WTC11 (cell line): ENCODE data around the gene ZFYVE16. TPM values are rescaled to one million over a fixed set of nuclear protein-coding genes. Genes with fewer than 3 reads are reported as not detected.

Source experiments
- ATAC-seq: fragments of 200-7000 bp; cut with Tn5 transposase; 2 replicates; pipeline ENCODE4 v1.10.0; 2021; ENCODE audit warnings: mild to moderate bottlenecking, moderate library complexity
- CTCF ChIA-PET: fragments of 300-600 bp; sonication (Branson Sonifier 250); formaldehyde crosslinking; loops from one replicate; lab custom pipeline; 2021; ENCODE audit warnings: antibody characterized with exemption; lab: Charles Lee
- POLR2A ChIA-PET: fragments of 350-600 bp; sonication (Branson Sonifier 250); formaldehyde crosslinking; loops from one replicate; lab custom pipeline; 2021; ENCODE audit warnings: antibody characterized with exemption; lab: Charles Lee
- DNase-seq: peaks from one replicate; pipeline ENCODE4 v3.0.0; 2021; ENCODE audit warnings: low spot score
- H3K27ac Mint-ChIP-seq: 2 replicates; pipeline ENCODE4 v1.8.0; 2021; ENCODE audit warnings: mixed read lengths
- H3K27me3 Mint-ChIP-seq: 2 replicates; pipeline ENCODE4 v1.8.0; 2021; ENCODE audit warnings: low read depth, mild to moderate bottlenecking, moderate library complexity, mixed read lengths
- H3K36me3 Mint-ChIP-seq: 2 replicates; pipeline ENCODE4 v1.8.0; 2021; ENCODE audit warnings: mixed read lengths
- H3K4me1 Mint-ChIP-seq: 2 replicates; pipeline ENCODE4 v1.8.0; 2022; ENCODE audit warnings: mixed read lengths
- H3K4me3 Mint-ChIP-seq: 2 replicates; pipeline ENCODE4 v1.8.0; 2021; ENCODE audit warnings: mild to moderate bottlenecking, moderate library complexity, mixed read lengths
- H3K9me3 Mint-ChIP-seq: 2 replicates; pipeline ENCODE4 v1.8.0; 2021; ENCODE audit warnings: mixed read lengths
- CBFB ChIP-seq: sonication (generic); formaldehyde crosslinking; IDR thresholded peaks from 2 replicates; pipeline ENCODE4 v1.8.1; 2022; ENCODE audit warnings: mild to moderate bottlenecking, low read depth, missing genetic modification reagents
- FOXK1 ChIP-seq: sonication (generic); formaldehyde crosslinking; IDR thresholded peaks from 2 replicates; pipeline ENCODE4 v1.8.0; 2022; ENCODE audit warnings: mild to moderate bottlenecking, moderate library complexity, missing genetic modification reagents
- GRHL2 ChIP-seq: fragments of 250-450 bp; sonication (Bioruptor Pico); IDR thresholded peaks from 2 replicates; pipeline ENCODE4 v1.8.0; 2022; ENCODE audit warnings: mild to moderate bottlenecking, moderate library complexity; ENCODE audit not compliant: insufficient replicate concordance, severe bottlenecking
- IRF2 ChIP-seq: sonication (generic); formaldehyde crosslinking; IDR thresholded peaks from 2 replicates; pipeline ENCODE4 v1.8.0; 2022; ENCODE audit warnings: low read depth, missing genetic modification reagents, borderline replicate concordance
- OVOL2 ChIP-seq: fragments of 250-450 bp; sonication (Bioruptor Pico); IDR thresholded peaks from 2 replicates; pipeline ENCODE4 v1.9.0; 2021; ENCODE audit warnings: mild to moderate bottlenecking, borderline replicate concordance
- TEAD4 ChIP-seq: sonication (generic); formaldehyde crosslinking; IDR thresholded peaks from 2 replicates; pipeline ENCODE4 v1.8.0; 2022; ENCODE audit warnings: mild to moderate bottlenecking, missing genetic modification reagents
- ZNF138 ChIP-seq: sonication (generic); formaldehyde crosslinking; conservative IDR thresholded peaks from 2 replicates; pipeline ENCODE4 v1.8.1; 2022; ENCODE audit warnings: mild to moderate bottlenecking, moderate library complexity, missing genetic modification reagents
- ZNF219 ChIP-seq: sonication (generic); formaldehyde crosslinking; IDR thresholded peaks from 2 replicates; pipeline ENCODE4 v1.8.0; 2023; ENCODE audit warnings: missing genetic modification reagents, mild to moderate bottlenecking, borderline replicate concordance
- ZNF317 ChIP-seq: sonication (generic); formaldehyde crosslinking; IDR thresholded peaks from 2 replicates; pipeline ENCODE4 v1.8.1; 2023; ENCODE audit warnings: low read depth, mild to moderate bottlenecking, moderate library complexity, missing genetic modification reagents, borderline replicate concordance
- ZNF396 ChIP-seq: fragments of 250-450 bp; sonication (Bioruptor Pico); IDR thresholded peaks from 2 replicates; pipeline ENCODE4 v1.8.0; 2021; ENCODE audit warnings: mild to moderate bottlenecking, moderate library complexity, borderline replicate concordance
- ZNF416 ChIP-seq: fragments of 250-450 bp; sonication (Bioruptor Pico); IDR thresholded peaks from 2 replicates; pipeline ENCODE4 v1.9.0; 2021; ENCODE audit warnings: mild to moderate bottlenecking, inconsistent platforms
- ZNF671 ChIP-seq: fragments of 250-450 bp; sonication (Bioruptor Pico); IDR thresholded peaks from 2 replicates; pipeline ENCODE4 v1.8.0; 2021; ENCODE audit warnings: mild to moderate bottlenecking
- total RNA-seq: library from RNA; stranded (reverse); gene quantifications from 3 replicates; pipeline ENCODE4 v1.2.3, GENCODE V29; 2021
- TF ChIP-seq, protein P1 (sequence below): sonication (generic); formaldehyde crosslinking; IDR thresholded peaks from 2 replicates; pipeline ENCODE4 v1.8.1; 2023; ENCODE audit warnings: mild to moderate bottlenecking, missing genetic modification reagents, moderate library complexity
- TF ChIP-seq, protein P2 (sequence below): sonication (generic); formaldehyde crosslinking; IDR thresholded peaks from 2 replicates; pipeline ENCODE4 v1.8.1; 2023; ENCODE audit warnings: mild to moderate bottlenecking, missing genetic modification reagents, moderate library complexity
- TF ChIP-seq, protein P3 (sequence below): fragments of 200-600 bp; IDR thresholded peaks from 2 replicates; pipeline ENCODE4 v1.8.0; 2022; ENCODE audit warnings: antibody characterized with exemption
- TF ChIP-seq, protein P4 (sequence below): sonication (generic); formaldehyde crosslinking; IDR thresholded peaks from 2 replicates; pipeline ENCODE4 v1.8.1; 2023; ENCODE audit warnings: mild to moderate bottlenecking, missing genetic modification reagents
- TF ChIP-seq, protein P5 (sequence below): sonication (generic); formaldehyde crosslinking; IDR thresholded peaks from 2 replicates; pipeline ENCODE4 v1.8.1; 2022; ENCODE audit warnings: missing genetic modification reagents, borderline replicate concordance
- TF ChIP-seq, protein P6 (sequence below): fragments of 250-450 bp; sonication (Bioruptor Pico); IDR thresholded peaks from 2 replicates; pipeline ENCODE4 v1.9.0; 2021; ENCODE audit warnings: mild to moderate bottlenecking

The ZFYVE16 gene
- total RNA-seq, 1 experiment from 2014 or later, result 25.3 TPM

DNA sequence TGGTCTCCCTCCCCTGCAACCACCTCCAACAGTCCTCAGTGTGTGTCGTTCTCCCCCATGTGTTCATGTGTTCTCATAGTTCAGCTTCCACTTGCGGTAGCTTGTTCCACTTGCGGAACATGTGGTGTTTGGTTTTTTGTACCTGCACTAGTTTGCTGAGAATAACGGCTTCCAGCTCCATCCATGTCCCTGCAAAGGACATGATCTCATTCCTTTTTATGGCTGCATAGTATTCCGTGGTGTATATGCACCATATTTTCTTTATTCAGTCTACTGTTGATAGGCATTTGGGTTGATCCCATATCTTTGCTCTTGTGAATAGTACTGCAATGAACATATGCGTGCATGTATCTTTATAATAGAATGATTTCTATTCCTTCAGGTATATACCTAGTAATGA lies 43.0 kb upstream of the ZFYVE16 start (continued):
- TF ChIP-seq, protein P1, sequence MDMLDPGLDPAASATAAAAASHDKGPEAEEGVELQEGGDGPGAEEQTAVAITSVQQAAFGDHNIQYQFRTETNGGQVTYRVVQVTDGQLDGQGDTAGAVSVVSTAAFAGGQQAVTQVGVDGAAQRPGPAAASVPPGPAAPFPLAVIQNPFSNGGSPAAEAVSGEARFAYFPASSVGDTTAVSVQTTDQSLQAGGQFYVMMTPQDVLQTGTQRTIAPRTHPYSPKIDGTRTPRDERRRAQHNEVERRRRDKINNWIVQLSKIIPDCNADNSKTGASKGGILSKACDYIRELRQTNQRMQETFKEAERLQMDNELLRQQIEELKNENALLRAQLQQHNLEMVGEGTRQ, result no peak
- TF ChIP-seq CBFB, result no peak
- TF ChIP-seq, protein P2, sequence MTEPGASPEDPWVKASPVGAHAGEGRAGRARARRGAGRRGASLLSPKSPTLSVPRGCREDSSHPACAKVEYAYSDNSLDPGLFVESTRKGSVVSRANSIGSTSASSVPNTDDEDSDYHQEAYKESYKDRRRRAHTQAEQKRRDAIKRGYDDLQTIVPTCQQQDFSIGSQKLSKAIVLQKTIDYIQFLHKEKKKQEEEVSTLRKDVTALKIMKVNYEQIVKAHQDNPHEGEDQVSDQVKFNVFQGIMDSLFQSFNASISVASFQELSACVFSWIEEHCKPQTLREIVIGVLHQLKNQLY (CRISPR knock-in tag), result no peak

DNA sequence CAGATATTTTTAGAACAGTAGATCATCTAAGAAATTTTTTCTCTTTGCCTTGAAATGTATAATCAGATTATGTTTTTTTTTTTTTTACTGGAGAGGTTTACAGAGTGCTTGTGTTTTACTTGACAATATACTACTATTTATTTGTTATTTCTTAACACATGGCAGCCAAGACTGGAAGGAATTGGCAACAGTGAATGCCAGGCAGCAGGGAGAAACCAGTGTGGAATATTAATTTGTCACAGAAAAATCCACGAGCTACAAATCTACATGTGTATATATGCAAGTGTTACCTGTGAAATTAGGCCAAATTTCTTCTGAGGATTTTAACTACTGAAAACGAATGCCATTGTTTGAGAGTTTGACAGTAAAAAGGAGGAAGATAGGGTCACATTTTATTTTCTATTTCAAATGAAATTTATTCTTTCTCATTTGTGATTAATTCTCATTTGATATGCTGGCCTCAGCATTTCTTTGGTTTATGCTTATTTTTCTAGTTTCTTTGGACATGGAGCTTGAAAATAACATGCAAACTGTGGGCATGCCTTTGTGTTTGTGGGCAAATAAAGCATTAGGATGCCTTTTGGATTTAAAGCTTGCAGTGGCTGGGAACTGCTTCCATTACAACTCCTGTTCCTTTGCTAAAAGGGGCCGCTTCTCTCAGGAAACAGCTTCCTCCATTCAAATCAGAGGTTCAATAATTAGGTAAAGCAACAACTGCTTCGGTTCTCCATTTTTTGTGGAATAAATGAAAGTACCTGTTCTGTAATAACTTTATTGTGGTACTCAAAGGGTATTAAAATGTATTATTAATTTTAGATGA lies 39.0 kb upstream of the ZFYVE16 start:
- TF ChIP-seq ZNF219 (CRISPR knock-in tag) (no peak), IRF2 (CRISPR knock-in tag) (no peak), TEAD4 (CRISPR knock-in tag) (no peak), GRHL2 (CRISPR knock-in tag) (no peak), ZNF396 (CRISPR knock-in tag) (no peak)
- TF ChIP-seq, protein P3, sequence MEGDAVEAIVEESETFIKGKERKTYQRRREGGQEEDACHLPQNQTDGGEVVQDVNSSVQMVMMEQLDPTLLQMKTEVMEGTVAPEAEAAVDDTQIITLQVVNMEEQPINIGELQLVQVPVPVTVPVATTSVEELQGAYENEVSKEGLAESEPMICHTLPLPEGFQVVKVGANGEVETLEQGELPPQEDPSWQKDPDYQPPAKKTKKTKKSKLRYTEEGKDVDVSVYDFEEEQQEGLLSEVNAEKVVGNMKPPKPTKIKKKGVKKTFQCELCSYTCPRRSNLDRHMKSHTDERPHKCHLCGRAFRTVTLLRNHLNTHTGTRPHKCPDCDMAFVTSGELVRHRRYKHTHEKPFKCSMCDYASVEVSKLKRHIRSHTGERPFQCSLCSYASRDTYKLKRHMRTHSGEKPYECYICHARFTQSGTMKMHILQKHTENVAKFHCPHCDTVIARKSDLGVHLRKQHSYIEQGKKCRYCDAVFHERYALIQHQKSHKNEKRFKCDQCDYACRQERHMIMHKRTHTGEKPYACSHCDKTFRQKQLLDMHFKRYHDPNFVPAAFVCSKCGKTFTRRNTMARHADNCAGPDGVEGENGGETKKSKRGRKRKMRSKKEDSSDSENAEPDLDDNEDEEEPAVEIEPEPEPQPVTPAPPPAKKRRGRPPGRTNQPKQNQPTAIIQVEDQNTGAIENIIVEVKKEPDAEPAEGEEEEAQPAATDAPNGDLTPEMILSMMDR, result no peak
- no peak for ATAC-seq
- ChIA-PET CTCF (interaction anchor here (0.6 to 1.4 kb wide), 2 partner anchors 23 to 308 kb away, joined by 3 to 5 read pairs; no protein-coding TSS in a partner anchor), POLR2A (no interaction called here)
- H3K4me1 Mint-ChIP-seq, result peaks cover 4% of the 10 kb centered on the region
- no peaks in the 10 kb centered on the region for H3K27me3 Mint-ChIP-seq
- H3K27ac Mint-ChIP-seq, result no peak overlapping the region
- DNase-seq, result no peak
- no peak overlapping the region for H3K4me3 Mint-ChIP-seq
- peaks cover 9% of the 10 kb centered on the region; the same call in 1 of the 2 replicates for H3K36me3 Mint-ChIP-seq
- H3K9me3 Mint-ChIP-seq, result peaks cover 20% of the 10 kb centered on the region

DNA sequence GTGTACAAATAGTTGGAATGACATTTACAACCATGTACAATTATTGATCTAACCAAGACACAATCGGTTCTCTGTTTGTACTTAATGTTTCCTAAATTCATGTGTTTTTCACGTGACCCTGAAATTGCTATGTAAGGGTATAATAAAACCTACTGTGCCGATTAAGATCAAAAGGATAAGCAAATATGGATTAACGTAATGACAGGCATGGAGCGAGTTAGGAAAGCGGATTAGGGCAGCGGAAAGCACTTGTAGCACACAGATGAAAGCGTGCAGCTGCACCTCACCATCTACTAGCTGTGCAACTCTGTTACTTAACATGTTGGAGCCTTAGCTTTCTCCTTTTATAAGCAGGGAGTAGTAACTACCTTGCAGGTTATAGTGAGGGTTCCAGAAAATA lies 38.3 kb upstream of the ZFYVE16 start:
- Mint-ChIP-seq H3K4me1 (peaks cover 4% of the 10 kb centered on the region), H3K27ac (no peak overlapping the region), H3K4me3 (no peak overlapping the region), H3K27me3 (no peaks in the 10 kb centered on the region), H3K9me3 (peaks cover 20% of the 10 kb centered on the region), H3K36me3 (peaks cover 9% of the 10 kb centered on the region; the same call in 1 of the 2 replicates)
- DNase-seq, result no peak
- ChIA-PET POLR2A (no interaction called here), CTCF (interaction anchor here (0.6 to 1.4 kb wide), 2 partner anchors 23 to 307 kb away, joined by 3 to 5 read pairs; no protein-coding TSS in a partner anchor)
- no peak for ATAC-seq
- TF ChIP-seq OVOL2 (CRISPR knock-in tag) (no peak), ZNF219 (CRISPR knock-in tag) (no peak), ZNF671 (CRISPR knock-in tag) (no peak), ZNF416 (no peak), TEAD4 (CRISPR knock-in tag) (no peak), FOXK1 (no peak), ZNF317 (CRISPR knock-in tag) (no peak), IRF2 (CRISPR knock-in tag) (no peak), ZNF138 (CRISPR knock-in tag) (no peak)
- TF ChIP-seq, protein P4, sequence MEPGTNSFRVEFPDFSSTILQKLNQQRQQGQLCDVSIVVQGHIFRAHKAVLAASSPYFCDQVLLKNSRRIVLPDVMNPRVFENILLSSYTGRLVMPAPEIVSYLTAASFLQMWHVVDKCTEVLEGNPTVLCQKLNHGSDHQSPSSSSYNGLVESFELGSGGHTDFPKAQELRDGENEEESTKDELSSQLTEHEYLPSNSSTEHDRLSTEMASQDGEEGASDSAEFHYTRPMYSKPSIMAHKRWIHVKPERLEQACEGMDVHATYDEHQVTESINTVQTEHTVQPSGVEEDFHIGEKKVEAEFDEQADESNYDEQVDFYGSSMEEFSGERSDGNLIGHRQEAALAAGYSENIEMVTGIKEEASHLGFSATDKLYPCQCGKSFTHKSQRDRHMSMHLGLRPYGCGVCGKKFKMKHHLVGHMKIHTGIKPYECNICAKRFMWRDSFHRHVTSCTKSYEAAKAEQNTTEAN, result no peak
- TF ChIP-seq, protein P5, sequence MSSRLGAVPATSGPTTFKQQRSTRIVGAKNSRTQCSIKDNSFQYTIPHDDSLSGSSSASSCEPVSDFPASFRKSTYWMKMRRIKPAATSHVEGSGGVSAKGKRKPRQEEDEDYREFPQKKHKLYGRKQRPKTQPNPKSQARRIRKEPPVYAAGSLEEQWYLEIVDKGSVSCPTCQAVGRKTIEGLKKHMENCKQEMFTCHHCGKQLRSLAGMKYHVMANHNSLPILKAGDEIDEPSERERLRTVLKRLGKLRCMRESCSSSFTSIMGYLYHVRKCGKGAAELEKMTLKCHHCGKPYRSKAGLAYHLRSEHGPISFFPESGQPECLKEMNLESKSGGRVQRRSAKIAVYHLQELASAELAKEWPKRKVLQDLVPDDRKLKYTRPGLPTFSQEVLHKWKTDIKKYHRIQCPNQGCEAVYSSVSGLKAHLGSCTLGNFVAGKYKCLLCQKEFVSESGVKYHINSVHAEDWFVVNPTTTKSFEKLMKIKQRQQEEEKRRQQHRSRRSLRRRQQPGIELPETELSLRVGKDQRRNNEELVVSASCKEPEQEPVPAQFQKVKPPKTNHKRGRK (CRISPR knock-in tag), result no peak
- TF ChIP-seq, protein P6, sequence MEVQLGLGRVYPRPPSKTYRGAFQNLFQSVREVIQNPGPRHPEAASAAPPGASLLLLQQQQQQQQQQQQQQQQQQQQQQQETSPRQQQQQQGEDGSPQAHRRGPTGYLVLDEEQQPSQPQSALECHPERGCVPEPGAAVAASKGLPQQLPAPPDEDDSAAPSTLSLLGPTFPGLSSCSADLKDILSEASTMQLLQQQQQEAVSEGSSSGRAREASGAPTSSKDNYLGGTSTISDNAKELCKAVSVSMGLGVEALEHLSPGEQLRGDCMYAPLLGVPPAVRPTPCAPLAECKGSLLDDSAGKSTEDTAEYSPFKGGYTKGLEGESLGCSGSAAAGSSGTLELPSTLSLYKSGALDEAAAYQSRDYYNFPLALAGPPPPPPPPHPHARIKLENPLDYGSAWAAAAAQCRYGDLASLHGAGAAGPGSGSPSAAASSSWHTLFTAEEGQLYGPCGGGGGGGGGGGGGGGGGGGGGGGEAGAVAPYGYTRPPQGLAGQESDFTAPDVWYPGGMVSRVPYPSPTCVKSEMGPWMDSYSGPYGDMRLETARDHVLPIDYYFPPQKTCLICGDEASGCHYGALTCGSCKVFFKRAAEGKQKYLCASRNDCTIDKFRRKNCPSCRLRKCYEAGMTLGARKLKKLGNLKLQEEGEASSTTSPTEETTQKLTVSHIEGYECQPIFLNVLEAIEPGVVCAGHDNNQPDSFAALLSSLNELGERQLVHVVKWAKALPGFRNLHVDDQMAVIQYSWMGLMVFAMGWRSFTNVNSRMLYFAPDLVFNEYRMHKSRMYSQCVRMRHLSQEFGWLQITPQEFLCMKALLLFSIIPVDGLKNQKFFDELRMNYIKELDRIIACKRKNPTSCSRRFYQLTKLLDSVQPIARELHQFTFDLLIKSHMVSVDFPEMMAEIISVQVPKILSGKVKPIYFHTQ (CRISPR knock-in tag), result no peak
